ENCODE results near the gene TBC1D10A.

The TBC1D10A gene

DNA sequence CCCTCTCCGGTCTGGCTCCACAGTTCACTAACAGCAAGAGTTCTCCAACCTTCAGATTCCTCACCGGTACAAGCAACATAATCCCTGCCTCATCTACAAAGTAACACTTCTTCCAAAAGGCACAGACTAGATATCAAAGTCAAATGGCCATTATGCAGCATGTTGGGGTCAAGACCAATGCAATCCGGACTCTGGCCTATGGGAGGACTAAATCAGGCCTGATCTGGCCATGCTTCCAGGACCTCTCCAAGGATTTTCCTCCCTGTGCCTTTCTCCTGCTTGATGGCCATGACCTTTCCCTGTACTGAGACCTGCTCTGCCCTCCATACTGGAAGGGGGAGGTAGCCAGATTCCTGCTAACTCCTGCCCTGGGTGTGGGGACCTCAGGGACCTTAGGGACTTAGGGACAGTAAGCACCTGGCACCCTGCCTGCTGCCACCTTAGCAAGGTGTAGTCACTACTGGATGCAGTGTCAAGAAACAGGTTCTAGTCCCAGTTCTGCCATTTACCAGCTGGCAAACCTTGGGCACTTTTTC is 6.7 kb downstream of the TBC1D10A start:
- no peaks in the 10 kb centered on the region for H3K36me3 ChIP-seq (ENCODE audit: control insufficient read depth, insufficient read depth, low read length)
- peaks cover 57% of the 10 kb centered on the region for H3K79me2 ChIP-seq
- no peak overlapping the region for H3K4me2 ChIP-seq (ENCODE audit: low read length)
- H3K9ac ChIP-seq, result no peak overlapping the region
- TF ChIP-seq, protein P1, sequence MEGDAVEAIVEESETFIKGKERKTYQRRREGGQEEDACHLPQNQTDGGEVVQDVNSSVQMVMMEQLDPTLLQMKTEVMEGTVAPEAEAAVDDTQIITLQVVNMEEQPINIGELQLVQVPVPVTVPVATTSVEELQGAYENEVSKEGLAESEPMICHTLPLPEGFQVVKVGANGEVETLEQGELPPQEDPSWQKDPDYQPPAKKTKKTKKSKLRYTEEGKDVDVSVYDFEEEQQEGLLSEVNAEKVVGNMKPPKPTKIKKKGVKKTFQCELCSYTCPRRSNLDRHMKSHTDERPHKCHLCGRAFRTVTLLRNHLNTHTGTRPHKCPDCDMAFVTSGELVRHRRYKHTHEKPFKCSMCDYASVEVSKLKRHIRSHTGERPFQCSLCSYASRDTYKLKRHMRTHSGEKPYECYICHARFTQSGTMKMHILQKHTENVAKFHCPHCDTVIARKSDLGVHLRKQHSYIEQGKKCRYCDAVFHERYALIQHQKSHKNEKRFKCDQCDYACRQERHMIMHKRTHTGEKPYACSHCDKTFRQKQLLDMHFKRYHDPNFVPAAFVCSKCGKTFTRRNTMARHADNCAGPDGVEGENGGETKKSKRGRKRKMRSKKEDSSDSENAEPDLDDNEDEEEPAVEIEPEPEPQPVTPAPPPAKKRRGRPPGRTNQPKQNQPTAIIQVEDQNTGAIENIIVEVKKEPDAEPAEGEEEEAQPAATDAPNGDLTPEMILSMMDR (IDR thresholded peaks at IDR 0.05), result no peak
- H3K27me3 ChIP-seq (ENCODE audit: control insufficient read depth, insufficient read depth, low read length), result no peaks in the 10 kb centered on the region
- H2AFZ ChIP-seq, result no peak overlapping the region
- H3K27ac ChIP-seq, result no peak overlapping the region
- peaks cover 36% of the 10 kb centered on the region for H3K4me1 ChIP-seq
- no peaks in the 10 kb centered on the region for H3K9me3 ChIP-seq (ENCODE audit: control insufficient read depth, low read length)
- no peak overlapping the region for H3K4me3 ChIP-seq (ENCODE audit: low read depth, low read length)

DNA sequence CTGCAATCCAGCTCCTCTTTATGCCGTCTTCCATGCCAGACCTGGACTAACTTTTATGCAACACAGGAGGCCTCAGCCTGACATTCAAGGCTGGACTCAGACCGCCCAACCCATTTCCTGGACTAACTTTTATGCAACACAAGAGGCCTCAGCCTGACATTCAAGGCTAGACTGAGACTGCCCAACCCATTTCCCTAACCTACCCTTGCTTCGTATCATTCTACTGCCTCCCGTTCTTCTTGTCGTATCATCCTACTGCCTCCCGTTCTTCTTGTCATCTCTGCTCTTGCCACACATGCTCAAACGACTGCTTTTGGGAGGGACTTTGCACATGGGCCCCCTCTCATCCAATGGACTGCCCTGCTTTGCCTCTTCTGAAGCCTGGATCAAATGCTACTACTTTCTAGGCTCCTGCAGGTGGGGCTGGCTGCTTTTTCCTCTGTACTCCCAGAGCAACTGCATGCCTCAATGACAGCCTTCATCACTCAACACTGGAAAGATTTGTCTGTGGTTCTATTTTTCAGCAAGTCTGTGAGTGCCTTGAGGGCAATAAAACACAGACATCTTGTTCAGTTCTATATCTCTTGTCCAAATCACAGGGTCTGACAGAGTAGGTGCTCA is 7.8 kb downstream of the TBC1D10A start:
- TF ChIP-seq, protein P1 (IDR thresholded peaks at IDR 0.05), result no peak
- Histone ChIP-seq H3K79me2 (peaks cover 48% of the 10 kb centered on the region), H3K4me1 (peaks cover 35% of the 10 kb centered on the region), H2AFZ (no peak overlapping the region), H3K9me3 (ENCODE audit: control insufficient read depth, low read length) (no peaks in the 10 kb centered on the region), H3K27me3 (ENCODE audit: control insufficient read depth, insufficient read depth, low read length) (no peaks in the 10 kb centered on the region), H3K36me3 (ENCODE audit: control insufficient read depth, insufficient read depth, low read length) (no peaks in the 10 kb centered on the region), H3K4me2 (ENCODE audit: low read length) (peak overlapping the region; percentile 20), H3K27ac (no peak overlapping the region), H3K9ac (no peak overlapping the region), H3K4me3 (ENCODE audit: low read depth, low read length) (no peak overlapping the region)

DNA sequence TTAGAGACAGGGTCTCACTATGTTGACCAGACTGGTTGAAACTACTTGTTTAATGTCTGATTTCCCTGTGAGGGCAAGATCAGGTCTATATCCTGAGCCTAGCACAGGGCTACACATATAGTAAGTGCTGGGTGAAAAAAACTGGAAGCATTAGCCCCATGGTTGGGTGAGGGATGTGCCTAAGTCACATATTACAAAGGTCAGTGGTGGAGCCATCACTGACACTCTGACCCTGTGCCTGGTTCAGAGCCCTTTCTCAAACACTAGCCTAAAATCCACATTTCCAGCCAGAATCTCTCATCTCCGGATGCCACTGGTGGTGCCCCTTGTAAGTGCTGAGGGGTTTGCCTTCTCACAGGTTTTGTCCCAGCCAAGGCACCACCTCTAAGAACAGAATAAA is 9.0 kb downstream of the TBC1D10A start:
- Histone ChIP-seq H3K9me3 (ENCODE audit: control insufficient read depth, low read length) (no peaks in the 10 kb centered on the region), H3K4me2 (ENCODE audit: low read length) (peak overlapping the region; percentile 54), H2AFZ (no peak overlapping the region), H3K27ac (no peak overlapping the region), H3K4me1 (peaks cover 33% of the 10 kb centered on the region), H3K9ac (no peak overlapping the region), H3K4me3 (ENCODE audit: low read depth, low read length) (no peak overlapping the region), H3K27me3 (ENCODE audit: control insufficient read depth, insufficient read depth, low read length) (no peaks in the 10 kb centered on the region), H3K36me3 (ENCODE audit: control insufficient read depth, insufficient read depth, low read length) (no peaks in the 10 kb centered on the region), H3K79me2 (peaks cover 40% of the 10 kb centered on the region)
- TF ChIP-seq, protein P1 (IDR thresholded peaks at IDR 0.05), result no peak

DNA sequence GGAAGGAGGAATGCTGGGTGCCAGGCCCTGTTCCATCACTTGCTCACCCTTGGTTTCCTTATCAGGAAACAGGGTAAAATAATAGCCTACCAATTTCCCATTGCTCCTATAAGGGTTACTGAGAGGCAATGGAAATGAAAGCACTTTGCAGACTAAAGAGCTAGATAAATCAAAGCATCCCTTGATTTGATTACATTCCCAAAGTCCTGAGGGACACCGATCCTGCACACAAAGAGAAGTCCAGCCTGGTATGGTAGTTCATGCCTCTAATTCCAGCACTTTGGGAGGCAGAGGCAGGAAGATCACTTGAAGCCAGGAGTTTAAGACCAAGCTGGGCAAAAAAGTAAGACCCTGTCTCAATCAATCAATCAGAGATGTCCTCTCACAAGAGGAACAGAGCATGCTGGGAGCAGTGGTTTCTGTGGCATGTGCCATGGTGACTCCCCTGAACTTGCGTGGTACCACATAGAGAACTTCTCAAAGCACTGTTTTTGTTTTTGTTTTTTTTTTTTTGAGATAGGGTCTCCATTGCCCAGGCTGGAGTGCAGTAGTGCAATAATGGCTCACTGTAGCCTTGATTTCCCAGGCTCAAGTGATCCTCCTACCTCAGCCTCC is 10.7 kb downstream of the TBC1D10A start:
- Histone ChIP-seq H3K9me3 (ENCODE audit: control insufficient read depth, low read length) (no peaks in the 10 kb centered on the region), H2AFZ (no peak overlapping the region), H3K79me2 (peaks cover 30% of the 10 kb centered on the region), H3K4me3 (ENCODE audit: low read depth, low read length) (no peak overlapping the region), H3K36me3 (ENCODE audit: control insufficient read depth, insufficient read depth, low read length) (no peaks in the 10 kb centered on the region), H3K4me2 (ENCODE audit: low read length) (no peak overlapping the region), H3K27ac (no peak overlapping the region), H3K9ac (no peak overlapping the region), H3K4me1 (peaks cover 43% of the 10 kb centered on the region), H3K27me3 (ENCODE audit: control insufficient read depth, insufficient read depth, low read length) (no peaks in the 10 kb centered on the region)
- TF ChIP-seq, protein P1 (IDR thresholded peaks at IDR 0.05), result no peak

All from parathyroid adenoma (tissue), 2 donors.